Panc1 (cell line): Measurements from ENCODE around the gene IL16. TPM values are rescaled to one million over a fixed set of nuclear protein-coding genes. Genes with fewer than 3 reads are reported as not detected.

Source experiments
- ATAC-seq: fragments of 200-7000 bp; cut with Tn5 transposase; 2 replicates; pipeline ENCODE4 v1.9.1; 2020; ENCODE audit warnings: mild to moderate bottlenecking, moderate library complexity
- BruUV-seq: library from RNA; stranded (reverse); fragments of 400-500 nt; replicated peaks from 2 replicates; lab custom pipeline; 2021; lab: Mats Ljungman, UMichigan
- CTCF ChIA-PET: fragments of 300-600 bp; sonication (Branson Sonifier 250); formaldehyde crosslinking; loops from one replicate; lab custom pipeline; 2022; ENCODE audit warnings: antibody characterized with exemption; lab: Charles Lee
- POLR2A ChIA-PET: fragments of 300-600 bp; sonication (Branson Sonifier 250); formaldehyde crosslinking; loops from one replicate; lab custom pipeline; 2022; ENCODE audit warnings: antibody characterized with exemption; lab: Charles Lee
- DNase-seq: peaks from one replicate; pipeline ENCODE4 v3.0.0-alpha.2; 2010; ENCODE audit warnings: low read depth, low spot score
- H3K27ac ChIP-seq: 2 replicates; pipeline ENCODE4 v1.5.1; 2011; ENCODE audit warnings: mild to moderate bottlenecking, low read length, inconsistent platforms
- H3K27me3 ChIP-seq: fragments of 200-500 bp; sonication (Bioruptor generic); 2 replicates; pipeline ENCODE4 v1.6.0; 2014; ENCODE audit warnings: low read length, inconsistent platforms; ENCODE audit not compliant: control insufficient read depth, insufficient read depth
- H3K36me3 ChIP-seq: fragments of 200-500 bp; sonication (Bioruptor generic); 2 replicates; pipeline ENCODE4 v1.5.1; 2014; ENCODE audit warnings: inconsistent platforms, mild to moderate bottlenecking, low read length, moderate library complexity; ENCODE audit not compliant: control insufficient read depth, insufficient read depth
- H3K4me1 ChIP-seq: 2 replicates; pipeline ENCODE4 v1.5.1; 2011; ENCODE audit warnings: inconsistent platforms, mild to moderate bottlenecking, low read length, moderate library complexity; ENCODE audit not compliant: control insufficient read depth, insufficient read depth
- H3K4me3 ChIP-seq, 2 experiments: 2 replicates each; pipeline ENCODE4 v1.5.1; 2011 to 2012; ENCODE audit warnings: low read depth in 2 of 2, low read length in 2 of 2, mild to moderate bottlenecking in 2 of 2, inconsistent platforms in 1 of 2, moderate library complexity in 1 of 2
- H3K9me3 ChIP-seq: fragments of 200-500 bp; sonication (Bioruptor generic); 2 replicates; pipeline ENCODE4 v1.5.1; 2014; ENCODE audit warnings: low read depth, mild to moderate bottlenecking, inconsistent platforms, low read length, moderate library complexity; ENCODE audit not compliant: control insufficient read depth, insufficient read depth
- POLR2AphosphoS5 ChIP-seq: IDR thresholded peaks from 2 replicates; pipeline ENCODE4 v1.6.1; 2012; ENCODE audit warnings: mild to moderate bottlenecking, low read depth, low read length, moderate library complexity
- SIN3A ChIP-seq: IDR thresholded peaks from 2 replicates; pipeline ENCODE4 v1.6.1; 2012; ENCODE audit warnings: low read depth, mild to moderate bottlenecking, low read length, moderate library complexity, borderline replicate concordance; ENCODE audit not compliant: insufficient read depth
- TCF7L2 ChIP-seq: IDR thresholded peaks from 2 replicates; pipeline ENCODE4 v1.6.1; 2011; ENCODE audit warnings: mild to moderate bottlenecking, low read depth, low read length, inconsistent platforms
- in situ Hi-C: cut with HindIII; loops from 2 replicates; pipeline ENCODE4 v1.10.0; 2016; ENCODE audit warnings: low sequenced_read_pairs, low pct_unique_long_range_greater_than_20kb
- intact Hi-C: fragments of 100-400 bp; cut with micrococcal nuclease; formaldehyde crosslinking; loops from one replicate; pipeline ENCODE4 v1.10.0; 2022; ENCODE audit not compliant: unreplicated experiment
- total RNA-seq: library from RNA; stranded (reverse); gene quantifications from one replicate; pipeline ENCODE4 v1.2.1, GENCODE V29; 2021; ENCODE audit not compliant: unreplicated experiment
- TF ChIP-seq, protein P1 (sequence below): fragments of 450-650 bp; IDR thresholded peaks from 2 replicates; pipeline ENCODE4 v1.5.1; 2017; ENCODE audit warnings: mild to moderate bottlenecking
- TF ChIP-seq, protein P2 (sequence below), 2 experiments: IDR thresholded peaks; 2 replicates each; pipeline ENCODE4 v1.6.1; 2011 to 2012; ENCODE audit warnings: low read depth in 2 of 2, control low read depth in 1 of 2, low read length in 1 of 2, mild to moderate bottlenecking in 1 of 2, moderate library complexity in 1 of 2; ENCODE audit not compliant: insufficient read depth in 1 of 2

Gene IL16
- total RNA-seq, 1 experiment from 2014 or later, result 1.0 TPM

DNA sequence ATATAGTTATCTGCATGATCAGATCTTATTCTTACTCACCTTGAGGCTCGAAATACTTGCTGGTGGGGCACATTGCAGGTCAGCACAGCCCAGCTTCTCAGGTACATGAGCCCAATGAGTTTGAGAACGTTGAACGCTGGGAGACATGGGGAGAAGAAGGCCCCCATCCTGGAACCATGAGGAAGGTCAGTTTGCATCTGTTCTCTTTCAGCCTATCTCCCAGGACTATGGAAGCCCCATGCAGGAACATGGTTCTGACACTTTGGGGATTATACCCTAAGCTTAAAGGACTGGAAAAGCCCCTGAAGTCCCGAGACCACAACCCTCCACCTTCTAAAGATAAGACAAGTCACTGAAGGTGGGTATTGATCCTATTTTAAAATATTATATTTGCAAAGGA lies 144.7 kb downstream of the IL16 start:
- in situ Hi-C loops, result no loop called here
- CTCF ChIA-PET, result no interaction called here

DNA sequence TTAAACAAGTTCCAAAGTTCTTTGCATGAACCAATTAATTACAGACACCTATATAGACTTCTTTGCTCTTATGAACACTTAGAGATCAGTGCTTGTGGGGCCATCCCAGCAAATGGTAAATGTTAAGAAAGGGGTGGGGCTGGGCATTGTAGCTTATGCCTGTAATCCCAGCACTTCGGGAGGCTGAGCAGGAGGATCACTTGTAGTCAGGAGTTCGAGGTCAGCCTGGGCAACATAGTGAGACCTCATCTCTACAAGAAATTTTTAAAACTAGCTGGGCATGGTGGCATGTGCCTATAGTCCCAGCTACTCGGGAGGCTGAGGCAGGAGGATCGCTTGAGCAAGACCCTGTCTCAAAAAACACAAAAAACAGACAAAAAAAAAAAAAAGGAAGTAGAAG lies 146.7 kb downstream of the IL16 start:
- BruUV-seq, result no TSS peak

More for the DNA sequence above, 144.7 kb downstream of the IL16 start:
- no peak for ATAC-seq
- intact Hi-C loops, result no loop called here
- no peak for TF ChIP-seq SIN3A
- TF ChIP-seq, protein P1, sequence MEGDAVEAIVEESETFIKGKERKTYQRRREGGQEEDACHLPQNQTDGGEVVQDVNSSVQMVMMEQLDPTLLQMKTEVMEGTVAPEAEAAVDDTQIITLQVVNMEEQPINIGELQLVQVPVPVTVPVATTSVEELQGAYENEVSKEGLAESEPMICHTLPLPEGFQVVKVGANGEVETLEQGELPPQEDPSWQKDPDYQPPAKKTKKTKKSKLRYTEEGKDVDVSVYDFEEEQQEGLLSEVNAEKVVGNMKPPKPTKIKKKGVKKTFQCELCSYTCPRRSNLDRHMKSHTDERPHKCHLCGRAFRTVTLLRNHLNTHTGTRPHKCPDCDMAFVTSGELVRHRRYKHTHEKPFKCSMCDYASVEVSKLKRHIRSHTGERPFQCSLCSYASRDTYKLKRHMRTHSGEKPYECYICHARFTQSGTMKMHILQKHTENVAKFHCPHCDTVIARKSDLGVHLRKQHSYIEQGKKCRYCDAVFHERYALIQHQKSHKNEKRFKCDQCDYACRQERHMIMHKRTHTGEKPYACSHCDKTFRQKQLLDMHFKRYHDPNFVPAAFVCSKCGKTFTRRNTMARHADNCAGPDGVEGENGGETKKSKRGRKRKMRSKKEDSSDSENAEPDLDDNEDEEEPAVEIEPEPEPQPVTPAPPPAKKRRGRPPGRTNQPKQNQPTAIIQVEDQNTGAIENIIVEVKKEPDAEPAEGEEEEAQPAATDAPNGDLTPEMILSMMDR, result no peak
- TF ChIP-seq, protein P2, sequence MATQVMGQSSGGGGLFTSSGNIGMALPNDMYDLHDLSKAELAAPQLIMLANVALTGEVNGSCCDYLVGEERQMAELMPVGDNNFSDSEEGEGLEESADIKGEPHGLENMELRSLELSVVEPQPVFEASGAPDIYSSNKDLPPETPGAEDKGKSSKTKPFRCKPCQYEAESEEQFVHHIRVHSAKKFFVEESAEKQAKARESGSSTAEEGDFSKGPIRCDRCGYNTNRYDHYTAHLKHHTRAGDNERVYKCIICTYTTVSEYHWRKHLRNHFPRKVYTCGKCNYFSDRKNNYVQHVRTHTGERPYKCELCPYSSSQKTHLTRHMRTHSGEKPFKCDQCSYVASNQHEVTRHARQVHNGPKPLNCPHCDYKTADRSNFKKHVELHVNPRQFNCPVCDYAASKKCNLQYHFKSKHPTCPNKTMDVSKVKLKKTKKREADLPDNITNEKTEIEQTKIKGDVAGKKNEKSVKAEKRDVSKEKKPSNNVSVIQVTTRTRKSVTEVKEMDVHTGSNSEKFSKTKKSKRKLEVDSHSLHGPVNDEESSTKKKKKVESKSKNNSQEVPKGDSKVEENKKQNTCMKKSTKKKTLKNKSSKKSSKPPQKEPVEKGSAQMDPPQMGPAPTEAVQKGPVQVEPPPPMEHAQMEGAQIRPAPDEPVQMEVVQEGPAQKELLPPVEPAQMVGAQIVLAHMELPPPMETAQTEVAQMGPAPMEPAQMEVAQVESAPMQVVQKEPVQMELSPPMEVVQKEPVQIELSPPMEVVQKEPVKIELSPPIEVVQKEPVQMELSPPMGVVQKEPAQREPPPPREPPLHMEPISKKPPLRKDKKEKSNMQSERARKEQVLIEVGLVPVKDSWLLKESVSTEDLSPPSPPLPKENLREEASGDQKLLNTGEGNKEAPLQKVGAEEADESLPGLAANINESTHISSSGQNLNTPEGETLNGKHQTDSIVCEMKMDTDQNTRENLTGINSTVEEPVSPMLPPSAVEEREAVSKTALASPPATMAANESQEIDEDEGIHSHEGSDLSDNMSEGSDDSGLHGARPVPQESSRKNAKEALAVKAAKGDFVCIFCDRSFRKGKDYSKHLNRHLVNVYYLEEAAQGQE (IDR thresholded peaks at IDR 0.05; ENCODE audit: insufficient read depth in 1 of 2, low read depth in 2 of 2, low read length in 1 of 2), result no peak
- TF ChIP-seq TCF7L2, result no peak
- no peaks in the 10 kb centered on the region for H3K9me3 ChIP-seq
- no peak overlapping the region for H3K4me3 ChIP-seq
- DNase-seq, result no peak
- H3K4me1 ChIP-seq, result peaks cover 5% of the 10 kb centered on the region; the same call in 1 of the 2 replicates
- no TSS peak for BruUV-seq
- H3K36me3 ChIP-seq, result no peaks in the 10 kb centered on the region
- POLR2A ChIA-PET, result no interaction called here
- H3K27ac ChIP-seq, result no peak overlapping the region
- peaks cover 14% of the 10 kb centered on the region for H3K27me3 ChIP-seq

More for the DNA sequence above, 146.7 kb downstream of the IL16 start:
- Histone ChIP-seq H3K9me3 (no peaks in the 10 kb centered on the region), H3K4me3 (no peak overlapping the region), H3K27ac (no peak overlapping the region), H3K4me1 (peaks cover 5% of the 10 kb centered on the region; the same call in 1 of the 2 replicates), H3K36me3 (no peaks in the 10 kb centered on the region), H3K27me3 (peaks cover 17% of the 10 kb centered on the region)
- DNase-seq (no peak), ATAC-seq (no peak)
- intact Hi-C loops (no loop called here), in situ Hi-C loops (no loop called here)
- TF ChIP-seq POLR2AphosphoS5 (no peak), TCF7L2 (no peak), SIN3A (no peak)
- TF ChIP-seq, protein P1, result no peak
- TF ChIP-seq, protein P2 (IDR thresholded peaks at IDR 0.05; ENCODE audit: insufficient read depth in 1 of 2, low read depth in 2 of 2, low read length in 1 of 2), result no peak
- CTCF ChIA-PET, result no interaction called here
- POLR2A ChIA-PET, result interaction anchor here (0.6 kb wide), 1 partner anchor 209 kb away, joined by 4 read pairs; the partner anchor contains the start of gene CFAP161
